Stromal cell of bone marrow (primary cell): ENCODE data around the gene NAPG.
"Not testable (repeated sequence)": the region's sequence is repeated elsewhere in the genome, so short reads cannot be mapped to it uniquely, and the experiment has no call there.

Experiments used
- DNase-seq: peaks from one replicate; pipeline ENCODE4 v3.0.0-alpha.2; 2012; ENCODE audit warnings: low read depth

The NAPG gene

DNA sequence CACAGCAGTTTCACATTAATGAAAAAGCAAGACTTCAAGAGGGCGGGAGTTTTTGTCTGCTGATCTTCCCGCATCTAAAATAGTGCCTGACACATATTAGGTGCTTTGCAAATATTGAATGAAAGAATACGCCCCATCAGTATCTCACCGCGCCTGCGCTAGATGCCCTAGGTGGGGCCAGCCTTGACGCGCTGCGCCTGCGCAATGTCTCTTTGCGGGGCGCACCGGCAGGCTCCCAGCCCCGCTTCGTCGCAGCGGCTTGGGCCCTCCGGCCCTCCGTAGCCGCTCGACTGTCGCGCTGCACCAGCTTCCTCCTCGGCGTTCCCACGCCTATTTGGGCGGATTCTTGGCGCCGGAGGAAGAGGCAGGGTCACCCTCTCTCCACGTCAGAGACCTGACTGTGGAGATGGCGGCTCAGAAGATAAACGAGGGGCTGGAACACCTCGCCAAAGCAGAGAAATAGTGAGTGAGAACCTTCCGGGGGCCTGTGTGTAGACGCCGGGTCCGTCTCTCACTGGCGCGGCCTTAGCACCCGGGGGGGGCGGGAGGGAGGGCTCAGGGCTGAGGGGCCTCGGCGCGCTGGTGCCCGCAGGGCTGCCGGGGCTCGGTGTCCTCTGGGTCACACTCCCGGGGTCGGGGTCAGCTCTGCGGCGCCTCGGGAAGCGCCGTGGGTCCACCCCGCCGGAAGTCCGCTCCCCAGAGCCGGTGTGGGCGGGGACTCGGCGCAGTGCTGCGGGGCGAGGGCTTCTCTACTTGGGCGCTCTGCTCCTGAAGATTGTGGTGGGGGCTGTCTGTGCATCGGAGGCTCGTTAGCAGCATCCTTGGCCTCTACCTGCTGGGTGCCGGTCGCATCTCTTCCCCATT is at the start of gene NAPG:
Gene NAPG (plus strand): TSS at position 331 of the 864 bp plus-strand sequence. CDS start 76 bp downstream, at position 407.
- peak; percentile 88 for DNase-seq

DNA sequence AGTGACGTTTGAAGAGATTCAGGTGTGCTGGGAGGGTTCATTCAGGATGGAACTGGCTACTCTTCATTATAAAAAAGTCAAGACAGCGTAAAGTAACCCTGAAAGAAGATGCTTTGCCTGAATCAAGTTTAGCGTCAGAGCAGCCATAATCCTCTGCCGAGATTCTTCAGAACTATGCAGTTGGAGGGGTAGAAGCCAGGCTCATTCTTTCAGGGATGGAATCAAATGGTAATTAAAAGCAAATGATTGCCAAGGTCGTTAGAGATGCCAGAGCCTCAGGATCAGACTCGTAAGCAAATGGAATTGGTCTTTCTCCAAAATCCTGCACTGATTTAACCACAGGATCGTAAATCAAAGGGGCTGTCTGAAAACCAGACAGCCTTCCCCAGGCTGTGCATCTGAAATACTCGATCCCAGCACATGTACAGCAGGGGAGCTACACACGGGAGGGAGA is 49.5 kb upstream of the NAPG start:
- no peak for DNase-seq

DNA sequence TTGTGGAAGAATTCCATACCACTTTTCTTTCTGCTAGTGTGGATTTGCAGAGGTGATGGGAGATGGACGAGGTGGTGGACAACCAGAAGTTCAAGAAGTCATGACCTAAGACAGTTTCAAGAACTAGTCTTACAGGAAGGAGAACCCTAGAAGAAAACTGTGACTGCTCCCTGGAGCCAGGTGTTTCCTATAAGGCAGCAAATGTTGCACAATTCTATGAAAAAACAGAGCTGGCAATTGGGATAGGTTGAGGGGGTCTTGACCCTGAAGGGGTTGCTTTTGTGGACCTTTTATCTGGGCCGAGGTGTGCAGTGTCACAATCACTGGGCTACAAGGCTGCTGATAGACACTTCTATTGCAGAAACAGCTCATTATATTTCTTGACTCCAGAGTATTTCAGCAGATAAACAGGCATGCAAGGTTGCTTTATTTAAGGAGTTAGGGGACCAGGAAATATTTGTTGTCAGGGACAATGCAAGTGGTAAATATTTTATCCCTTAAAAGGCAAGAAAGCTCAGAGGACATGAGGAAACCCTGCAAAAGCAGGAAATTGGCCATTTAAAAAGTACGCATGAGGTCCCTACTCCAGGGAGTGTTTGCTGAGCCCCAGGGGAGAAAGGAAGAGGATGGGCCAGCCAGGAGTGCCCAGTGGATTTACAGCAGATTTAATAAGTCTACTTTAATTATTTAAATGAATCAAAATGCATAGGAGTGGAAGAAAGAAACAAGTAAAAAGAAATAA is 48.5 kb upstream of the NAPG start:
- no peak for DNase-seq

DNA sequence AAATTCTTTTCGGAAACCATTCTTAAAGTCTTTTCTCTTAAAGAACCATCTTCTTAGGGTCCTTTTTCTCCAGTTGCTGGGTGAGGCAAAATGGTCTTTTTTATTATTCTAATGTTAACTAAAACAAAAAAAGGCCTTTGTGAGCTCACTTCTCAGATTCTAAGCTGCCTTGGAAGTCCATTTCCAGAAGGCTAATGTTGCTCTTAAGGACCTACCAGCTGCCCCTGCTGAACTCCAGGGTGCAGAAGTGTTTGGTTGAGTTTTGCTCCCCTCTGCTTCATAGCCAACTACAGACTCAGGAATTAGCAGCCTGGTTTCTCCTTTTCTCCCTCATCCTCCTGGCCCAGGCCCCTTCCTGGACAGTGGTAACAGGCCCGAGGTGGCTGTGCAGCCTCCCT is 48.0 kb upstream of the NAPG start:
- DNase-seq, result no peak

DNA sequence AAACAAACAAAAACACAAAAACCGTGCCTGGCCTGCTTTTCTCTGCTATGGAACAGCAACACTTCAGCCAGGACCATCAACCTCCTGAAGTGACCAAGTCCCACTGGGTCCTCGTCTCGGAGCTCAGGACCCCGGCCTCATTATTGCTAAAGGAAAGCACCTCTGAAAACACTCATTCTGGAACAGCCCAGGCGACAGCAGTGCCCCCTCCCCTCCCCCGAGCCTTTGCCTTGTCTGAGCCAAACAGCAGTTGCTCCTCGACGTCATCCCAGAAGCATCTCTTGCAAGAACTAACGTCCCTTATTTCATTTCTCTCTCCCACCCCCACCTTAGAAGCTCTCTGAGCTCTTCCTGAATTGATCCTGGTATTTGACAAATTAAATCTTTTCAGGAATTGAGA is 44.0 kb upstream of the NAPG start:
- no peak for DNase-seq

DNA sequence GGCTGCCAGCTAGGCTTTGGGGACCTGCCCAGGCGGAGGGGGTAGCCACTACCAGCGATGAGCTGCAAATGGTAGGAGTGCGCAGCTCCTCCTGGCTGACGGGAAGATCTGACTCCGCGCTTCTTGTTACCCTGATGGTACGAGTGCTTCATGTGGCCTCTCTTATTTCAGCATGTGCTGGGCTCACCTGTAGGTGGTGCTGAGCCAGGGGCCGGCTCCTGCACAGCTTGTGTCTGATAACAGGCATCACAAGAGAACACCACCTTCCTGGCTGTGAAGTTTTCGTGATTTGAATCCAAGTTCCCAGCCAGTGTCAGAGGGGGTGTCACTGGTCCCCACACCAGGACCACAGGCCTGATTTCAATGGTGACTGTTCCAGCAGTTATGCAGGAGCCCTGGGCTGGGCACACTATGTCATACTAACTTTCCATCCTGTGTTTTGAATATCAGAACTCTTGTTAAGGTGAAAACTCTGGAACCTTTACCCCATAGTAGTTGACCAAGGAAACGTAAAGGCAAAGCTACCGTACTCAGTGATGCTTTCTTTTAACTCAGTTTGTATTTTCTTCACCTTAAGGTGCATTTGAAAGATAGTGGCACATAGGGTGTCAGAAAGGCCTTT is 43.4 kb upstream of the NAPG start:
- no peak for DNase-seq

DNA sequence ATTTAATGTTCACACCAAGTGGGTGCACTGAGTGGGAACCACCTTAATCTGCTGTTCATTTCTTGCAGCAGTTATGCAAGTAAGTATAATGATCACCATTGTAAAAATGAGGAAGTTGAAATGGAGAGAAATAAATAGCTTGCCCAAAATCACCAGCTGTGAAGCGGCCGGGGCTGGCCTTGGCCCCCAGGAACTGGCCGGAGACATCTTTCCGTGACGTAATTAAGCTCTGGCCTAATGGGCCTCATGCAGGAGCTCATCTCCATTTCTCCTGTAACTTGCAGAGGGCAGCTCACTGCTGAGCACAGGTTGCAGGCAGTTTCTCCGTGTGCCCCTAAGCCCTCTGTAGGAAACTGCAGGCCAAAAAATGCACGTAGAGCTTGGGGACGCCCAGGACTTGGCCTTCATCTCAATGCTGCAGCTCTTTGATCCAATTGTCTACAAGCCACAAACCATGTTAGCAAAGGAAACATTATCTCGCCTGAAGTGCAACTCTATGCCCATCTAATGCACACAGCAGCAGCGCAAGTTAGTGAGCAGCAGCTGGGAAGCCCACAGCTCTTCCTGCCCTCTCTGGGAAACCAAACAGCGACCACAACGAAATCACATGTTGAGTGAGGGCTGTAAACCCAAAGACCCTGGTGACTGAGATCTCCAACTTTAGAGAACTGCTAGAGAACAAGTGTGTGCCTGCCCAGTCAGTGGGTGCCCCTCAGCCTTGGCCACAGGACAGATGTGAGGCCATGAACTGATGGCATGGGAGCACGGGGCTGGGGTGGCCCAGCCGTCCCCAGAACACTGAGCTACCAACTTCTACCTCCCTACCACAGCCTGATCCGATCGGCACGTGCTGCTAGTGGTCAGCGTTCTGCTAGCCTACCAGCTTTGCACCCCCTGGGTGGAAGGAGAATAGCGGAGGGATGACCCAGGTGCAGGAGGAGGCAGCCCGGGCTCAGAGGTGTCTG is 42.6 kb upstream of the NAPG start:
- no peak for DNase-seq

DNA sequence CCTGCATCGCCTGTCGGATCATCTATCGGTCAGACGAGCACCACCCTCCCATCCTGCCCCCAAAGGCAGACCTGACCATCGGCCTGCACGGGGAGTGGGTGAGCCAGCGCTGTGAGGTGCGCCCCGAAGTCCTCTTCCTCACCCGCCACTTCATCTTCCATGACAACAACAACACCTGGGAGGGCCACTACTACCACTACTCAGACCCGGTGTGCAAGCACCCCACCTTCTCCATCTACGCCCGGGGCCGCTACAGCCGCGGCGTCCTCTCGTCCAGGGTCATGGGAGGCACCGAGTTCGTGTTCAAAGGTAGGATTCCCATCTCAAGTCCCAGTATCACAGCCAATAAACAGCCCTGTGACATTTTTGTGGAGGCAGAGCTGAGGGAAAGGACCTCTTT is 40.4 kb upstream of the NAPG start:
- no peak for DNase-seq

DNA sequence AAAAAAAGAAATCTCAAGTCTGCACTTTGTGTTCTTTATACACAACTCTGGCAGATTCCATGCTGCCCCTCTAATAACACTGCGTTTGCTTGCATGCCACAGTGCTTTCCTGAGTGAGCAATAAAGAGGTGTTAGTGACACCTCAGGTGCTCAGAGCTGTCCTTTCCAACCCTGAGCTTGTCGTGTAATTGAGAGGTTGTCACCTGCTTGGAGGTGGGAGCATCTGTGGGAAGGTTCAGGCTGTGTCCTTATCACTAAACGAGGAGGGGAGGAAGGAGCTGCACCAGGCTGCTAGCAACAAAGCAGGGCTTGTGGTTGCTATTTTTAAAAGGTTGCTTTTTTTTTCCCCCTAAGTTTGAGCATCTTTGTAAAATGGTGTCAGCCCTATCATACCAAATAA is 39.5 kb upstream of the NAPG start:
- DNase-seq, result no peak

DNA sequence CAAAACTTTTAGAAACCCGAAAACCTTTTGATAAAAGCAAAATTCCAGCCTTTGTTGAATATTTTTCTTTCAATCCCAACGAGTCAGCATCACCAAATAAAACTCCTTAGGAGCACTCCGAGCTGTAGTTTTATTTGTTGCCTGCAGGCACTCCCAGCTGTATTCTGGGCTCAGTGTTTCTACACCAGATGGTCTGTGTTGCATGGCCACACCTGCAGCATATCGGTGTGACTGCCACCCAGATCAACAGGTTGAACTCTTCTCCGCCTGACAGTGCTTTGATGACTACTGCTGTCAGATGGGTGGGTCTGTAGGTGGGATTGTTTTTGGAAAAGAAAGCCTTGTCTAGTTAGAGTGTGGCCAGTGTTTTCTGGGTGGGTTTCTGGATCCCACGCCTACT is 38.7 kb upstream of the NAPG start:
- DNase-seq, result no peak

DNA sequence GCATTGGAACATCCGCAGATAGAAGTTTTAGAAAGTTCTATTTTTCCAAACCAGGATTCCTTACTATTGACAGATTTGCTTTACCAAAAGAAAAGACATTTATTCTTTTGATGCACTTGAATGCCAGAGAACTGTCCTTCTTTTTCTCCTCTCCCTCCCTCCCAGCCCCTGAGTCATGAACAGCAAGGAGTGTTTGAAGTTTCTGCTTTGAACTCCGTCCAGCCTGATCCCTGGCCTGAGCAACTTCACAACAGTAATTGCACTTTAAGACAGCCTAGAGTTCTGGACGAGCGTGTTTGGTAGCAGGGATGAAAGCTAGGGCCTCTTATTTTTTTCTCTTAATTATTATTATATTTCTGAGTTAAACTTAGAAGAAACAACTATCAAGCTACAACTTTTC is 37.8 kb upstream of the NAPG start:
- no peak for DNase-seq

DNA sequence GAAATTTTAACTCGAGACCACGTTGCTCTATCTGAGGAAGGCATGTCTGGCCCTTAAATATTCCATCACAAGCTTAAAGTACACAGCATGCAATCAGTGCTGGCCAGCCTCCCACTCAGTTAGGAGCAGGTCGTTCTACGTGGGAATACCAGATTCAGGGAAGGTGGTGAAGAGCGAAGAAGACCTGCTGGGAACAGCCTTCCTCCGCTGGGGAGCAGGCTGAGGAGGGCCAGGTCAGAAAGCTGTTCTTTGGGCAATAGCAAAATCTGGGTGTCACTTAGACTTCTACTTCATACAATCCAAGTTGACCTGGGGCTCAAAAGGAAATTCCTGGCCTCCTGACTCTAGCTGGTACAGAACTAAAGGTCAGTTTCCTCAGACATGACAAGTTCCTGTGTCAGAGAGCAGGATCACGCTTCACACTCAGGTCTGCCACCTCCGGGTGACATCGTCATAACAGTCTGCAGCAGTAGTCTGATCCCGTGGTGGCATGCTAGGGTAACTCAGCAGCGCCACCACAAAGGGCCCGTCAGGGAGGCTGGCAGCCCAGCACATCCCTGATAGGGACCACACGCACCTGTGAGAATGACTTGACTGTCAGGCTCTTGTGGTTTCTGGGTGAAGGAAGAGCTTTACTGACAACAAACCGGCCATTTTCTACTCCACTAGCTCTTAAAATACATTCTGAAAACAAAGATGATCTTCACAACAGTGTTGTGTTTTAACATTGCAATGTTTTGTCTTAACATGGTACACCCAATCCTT is 35.2 kb upstream of the NAPG start:
- no peak for DNase-seq

DNA sequence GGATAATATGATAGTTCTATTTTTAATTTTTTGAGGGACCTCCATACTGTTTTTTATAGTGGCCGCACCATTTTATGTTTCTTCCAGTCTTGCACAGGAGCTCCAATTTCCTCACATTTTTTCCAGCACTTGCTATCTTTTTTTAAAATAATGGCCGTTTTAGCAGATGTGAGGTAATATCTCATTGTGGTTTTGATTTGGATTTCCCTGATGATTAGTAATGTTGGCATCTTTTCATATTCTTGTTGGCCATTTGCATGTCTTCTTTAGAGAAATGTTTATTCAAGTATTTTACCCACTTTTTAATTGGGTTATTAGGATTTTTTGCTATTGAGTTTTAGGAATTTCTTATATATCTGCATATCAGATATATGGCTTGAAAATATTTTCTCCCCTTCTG is 29.9 kb upstream of the NAPG start:
- no peak for DNase-seq

DNA sequence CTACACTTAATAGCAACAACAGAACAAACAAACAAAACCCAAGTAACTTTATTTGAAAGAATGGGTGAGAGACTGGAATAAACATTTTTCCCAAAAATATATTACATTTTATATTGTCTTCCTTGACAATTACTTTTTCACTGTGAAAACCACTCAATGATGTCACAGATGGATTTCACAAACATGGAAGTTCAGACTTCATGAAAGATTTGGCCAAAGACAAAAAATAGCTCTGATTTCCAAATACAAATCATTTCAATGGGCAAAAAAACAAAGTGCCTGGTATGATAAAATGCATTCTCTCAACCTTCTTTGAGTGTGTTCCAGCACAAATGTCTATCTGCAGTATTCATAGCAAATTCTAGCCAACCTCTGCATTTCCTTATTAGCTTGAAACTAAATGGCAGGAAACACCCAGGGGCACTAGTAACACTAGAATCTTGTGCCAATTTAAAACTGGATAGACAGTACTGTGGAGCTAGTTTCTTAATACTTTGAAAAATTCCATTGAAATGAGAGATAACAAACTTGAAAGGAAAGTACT is 28.5 kb upstream of the NAPG start:
- DNase-seq, result no peak

DNA sequence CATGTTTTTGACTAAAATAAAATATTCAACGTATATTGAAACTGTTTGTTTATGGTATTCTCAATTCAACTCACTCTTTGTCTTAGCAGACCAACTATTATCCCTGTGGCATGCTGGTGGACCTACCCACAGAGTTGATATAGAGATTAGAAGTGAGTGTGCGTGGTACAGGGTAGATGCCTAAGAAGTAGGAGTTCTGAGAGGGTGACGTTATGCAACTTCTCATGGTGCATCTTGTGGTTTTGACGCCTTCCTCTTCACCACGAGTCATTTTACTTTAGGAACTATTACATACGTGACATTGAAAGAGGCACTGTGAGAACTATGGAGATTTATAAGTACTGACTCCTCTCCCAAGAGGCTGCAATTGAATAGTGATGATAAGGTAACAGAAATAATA is 26.6 kb upstream of the NAPG start:
- DNase-seq, result no peak

DNA sequence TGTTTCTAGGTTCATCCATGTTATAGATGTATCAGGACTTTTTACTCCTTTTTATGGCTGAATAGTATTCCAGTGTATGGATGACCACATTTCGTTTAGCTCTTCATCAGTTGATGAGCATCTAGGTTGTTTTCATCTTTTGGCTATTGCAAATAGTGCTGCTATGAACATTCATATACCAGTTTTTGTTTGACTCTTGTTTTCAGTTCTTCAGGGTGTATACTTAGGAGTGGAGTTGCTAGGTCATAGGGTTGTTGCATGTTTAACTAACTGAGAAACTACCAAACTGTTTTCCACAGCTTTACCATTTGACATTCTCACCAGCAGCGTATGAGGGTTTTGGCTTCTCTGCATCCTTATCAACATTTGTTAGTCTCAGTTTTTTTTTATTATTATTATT is 25.8 kb upstream of the NAPG start:
- DNase-seq, result no peak

DNA sequence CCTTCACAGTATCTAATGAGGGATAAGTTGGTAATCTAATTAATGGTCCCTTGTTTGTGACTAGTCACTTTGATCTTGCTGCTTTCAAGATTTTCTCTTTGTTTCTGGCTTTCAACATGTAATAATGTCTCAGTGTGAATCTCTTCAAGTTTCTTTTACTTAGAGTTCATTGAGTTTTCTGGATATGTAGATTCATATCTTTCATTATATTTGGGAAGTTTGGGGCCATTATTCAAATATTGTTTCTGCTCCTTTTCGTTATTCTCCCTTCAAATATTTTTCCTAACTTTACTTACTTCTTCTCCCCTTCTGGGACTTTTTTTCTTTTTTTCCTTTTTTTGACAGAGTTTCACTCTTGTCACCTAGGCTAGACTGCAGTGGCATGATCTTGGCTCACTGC is 21.1 kb upstream of the NAPG start:
- DNase-seq, result no peak

DNA sequence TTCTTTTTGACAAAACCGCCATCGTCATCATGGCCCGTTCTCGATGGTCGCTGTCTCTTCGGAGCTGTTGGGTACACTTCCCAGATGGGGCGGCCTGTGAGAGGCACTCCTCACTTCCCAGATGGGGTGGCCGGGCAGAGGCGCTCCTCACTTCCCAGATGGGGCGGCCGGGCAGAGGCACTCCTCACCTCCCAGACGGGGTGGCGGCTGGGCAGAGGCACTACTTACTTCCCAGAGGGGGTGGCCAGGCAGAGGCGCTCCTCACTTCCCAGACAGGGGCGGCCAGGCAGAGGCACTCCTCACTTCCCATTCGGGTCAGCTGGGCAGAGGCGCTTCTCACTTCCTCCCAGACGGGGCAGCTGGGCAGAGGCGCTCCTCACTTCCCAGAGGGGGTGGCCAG is 19.9 kb upstream of the NAPG start:
- not testable (repeated sequence) for DNase-seq

DNA sequence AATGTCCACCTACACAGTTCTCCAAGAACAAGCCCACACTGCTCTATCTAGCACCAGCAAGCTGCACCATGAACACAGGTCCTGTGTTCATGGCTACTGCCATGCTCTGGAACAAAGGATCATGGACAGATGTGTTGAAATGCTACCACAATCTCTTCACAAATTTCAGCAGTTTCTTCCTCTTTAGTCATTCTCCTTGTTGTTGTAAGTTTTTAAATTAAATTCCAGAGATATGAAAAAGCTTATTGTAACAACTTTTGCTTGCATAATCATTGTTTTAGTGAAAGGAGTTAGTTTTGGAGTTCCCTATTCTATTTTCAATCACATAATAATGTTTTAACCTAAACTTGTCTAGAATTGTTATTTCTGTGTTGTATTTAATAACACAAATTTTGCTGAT is 17.2 kb upstream of the NAPG start:
- DNase-seq, result no peak

DNA sequence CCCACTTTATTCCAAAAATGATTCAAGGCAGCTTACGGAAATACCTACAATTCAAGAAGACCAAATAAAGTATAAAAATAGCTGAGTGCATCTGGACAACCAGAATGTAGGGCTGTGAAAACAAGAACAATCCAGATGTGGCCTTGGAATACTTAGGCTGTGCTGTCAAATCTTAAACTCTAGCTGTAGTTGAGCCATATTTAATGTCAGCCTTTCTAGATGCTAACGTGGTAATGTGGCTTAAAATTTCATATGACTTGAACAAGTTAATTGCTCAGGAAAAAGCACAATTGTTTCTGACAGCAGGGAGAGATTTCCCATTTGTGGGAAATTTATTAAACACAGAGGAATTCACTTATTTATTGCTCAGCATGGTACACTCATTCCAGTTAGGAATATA is 14.6 kb upstream of the NAPG start:
- DNase-seq, result no peak

DNA sequence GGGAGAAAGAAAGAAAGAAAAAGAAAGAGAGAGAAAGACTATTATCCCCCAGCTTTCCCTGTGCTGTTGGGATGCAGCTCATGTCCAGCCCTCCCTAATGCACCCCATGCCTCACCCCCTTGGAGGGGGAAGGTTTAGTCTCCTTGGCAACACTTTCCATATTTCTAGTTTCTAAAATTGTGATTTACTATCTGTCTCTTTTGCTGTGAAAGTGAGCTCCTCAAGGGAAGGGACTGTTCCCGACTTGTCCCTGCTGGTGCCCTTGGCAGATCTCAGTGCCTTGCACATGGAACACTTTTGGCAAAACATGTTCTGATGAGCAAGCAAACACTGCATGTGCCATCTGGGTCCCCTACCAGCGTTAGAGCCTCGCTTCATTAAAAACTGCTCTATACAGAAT is 11.7 kb upstream of the NAPG start:
- no peak for DNase-seq
